H9 (cell line): Measurements from ENCODE around the gene MRPL27. TPM values are rescaled to one million over a fixed set of nuclear protein-coding genes. Genes with fewer than 3 reads are reported as not detected.

ENCODE experiments used
- DNase-seq: peaks from one replicate; pipeline ENCODE4 v3.0.0-alpha.2; 2017
- H2AFZ ChIP-seq: one replicate; pipeline ENCODE4 v1.6.1; 2013; ENCODE audit warnings: mild to moderate bottlenecking, low read length, control low read depth, moderate library complexity
- H2AK5ac ChIP-seq: 2 replicates; pipeline ENCODE4 v1.6.1; 2013; ENCODE audit warnings: low read length, control low read depth, mixed read lengths; ENCODE audit not compliant: insufficient read length
- H2BK120ac ChIP-seq: one replicate; pipeline ENCODE4 v1.6.1; 2013; ENCODE audit warnings: low read depth, mild to moderate bottlenecking, low read length, control low read depth, inconsistent platforms; ENCODE audit not compliant: poor library complexity, severe bottlenecking
- H2BK12ac ChIP-seq: 2 replicates; pipeline ENCODE4 v1.6.1; 2013; ENCODE audit warnings: low read length, control low read depth, mixed read lengths, low read depth; ENCODE audit not compliant: insufficient read length
- H2BK15ac ChIP-seq: 2 replicates; pipeline ENCODE4 v1.6.1; 2013; ENCODE audit warnings: low read depth, low read length, control low read depth
- H2BK20ac ChIP-seq: one replicate; pipeline ENCODE4 v1.6.1; 2013; ENCODE audit warnings: low read depth, mild to moderate bottlenecking, low read length, control low read depth, inconsistent platforms; ENCODE audit not compliant: poor library complexity, severe bottlenecking
- H2BK5ac ChIP-seq: 2 replicates; pipeline ENCODE4 v1.6.1; 2013; ENCODE audit warnings: low read length, control low read depth, mixed read lengths; ENCODE audit not compliant: insufficient read length
- H3K14ac ChIP-seq: 2 replicates; pipeline ENCODE4 v1.6.1; 2013; ENCODE audit warnings: low read length, control low read depth; ENCODE audit not compliant: insufficient read depth
- H3K18ac ChIP-seq: 2 replicates; pipeline ENCODE4 v1.6.1; 2013; ENCODE audit warnings: low read depth, mild to moderate bottlenecking, mixed read lengths, low read length, control low read depth; ENCODE audit not compliant: insufficient read length
- H3K23ac ChIP-seq: 2 replicates; pipeline ENCODE4 v1.6.1; 2013; ENCODE audit warnings: low read length, control low read depth, mixed read lengths, low read depth; ENCODE audit not compliant: insufficient read length
- H3K23me2 ChIP-seq: 2 replicates; pipeline ENCODE4 v1.6.1; 2013; ENCODE audit warnings: low read depth, mild to moderate bottlenecking, mixed read lengths, low read length, control low read depth; ENCODE audit not compliant: insufficient read length, poor library complexity, severe bottlenecking
- H3K27ac ChIP-seq: 2 replicates; pipeline ENCODE4 v1.5.1; 2013; ENCODE audit warnings: low read length, control low read depth, mixed read lengths, low read depth; ENCODE audit not compliant: insufficient read length
- H3K27me3 ChIP-seq: 2 replicates; pipeline ENCODE4 v1.6.1; 2013; ENCODE audit warnings: low read length, control low read depth, inconsistent platforms; ENCODE audit not compliant: insufficient read depth
- H3K4ac ChIP-seq: 2 replicates; pipeline ENCODE4 v1.6.1; 2013; ENCODE audit warnings: low read depth, mild to moderate bottlenecking, control low read depth, inconsistent platforms, low read length, moderate library complexity
- H3K4me1 ChIP-seq: 2 replicates; pipeline ENCODE4 v1.6.1; 2013; ENCODE audit warnings: low read length, control low read depth, inconsistent platforms; ENCODE audit not compliant: insufficient read depth
- H3K4me2 ChIP-seq: 2 replicates; pipeline ENCODE4 v1.6.1; 2013; ENCODE audit warnings: low read length, control low read depth, mixed read lengths; ENCODE audit not compliant: insufficient read length, insufficient read depth
- H3K56ac ChIP-seq: 2 replicates; pipeline ENCODE4 v1.6.1; 2013; ENCODE audit warnings: low read depth, mild to moderate bottlenecking, mixed read lengths, low read length, control low read depth; ENCODE audit not compliant: insufficient read length
- H3K79me1 ChIP-seq: 2 replicates; pipeline ENCODE4 v1.6.1; 2013; ENCODE audit warnings: low read depth, mild to moderate bottlenecking, moderate library complexity, low read length, control low read depth, inconsistent platforms; ENCODE audit not compliant: insufficient read depth, poor library complexity, severe bottlenecking
- H3K79me2 ChIP-seq: 2 replicates; pipeline ENCODE4 v1.6.1; 2013; ENCODE audit warnings: low read length, control low read depth, inconsistent platforms; ENCODE audit not compliant: insufficient read depth
- H3K9ac ChIP-seq: 2 replicates; pipeline ENCODE4 v1.6.1; 2013; ENCODE audit warnings: low read length, control low read depth, mixed read lengths; ENCODE audit not compliant: insufficient read length; ENCODE audit errors: extremely low read depth
- H3K9me3 ChIP-seq: one replicate; pipeline ENCODE4 v1.6.1; 2013; ENCODE audit warnings: low read depth, low read length, inconsistent platforms; ENCODE audit not compliant: control insufficient read depth
- H3T11ph ChIP-seq: one replicate; pipeline ENCODE4 v1.6.1; 2013; ENCODE audit warnings: mild to moderate bottlenecking, low read length, control low read depth, inconsistent platforms
- H4K20me1 ChIP-seq: one replicate; pipeline ENCODE4 v1.6.1; 2013; ENCODE audit not compliant: control insufficient read depth, insufficient read length, insufficient read depth
- H4K5ac ChIP-seq: 2 replicates; pipeline ENCODE4 v1.6.1; 2013; ENCODE audit warnings: low read depth, mild to moderate bottlenecking, mixed read lengths, low read length, control low read depth; ENCODE audit not compliant: insufficient read length
- H4K8ac ChIP-seq: replicated peaks from 2 replicates; pipeline ENCODE4 v1.6.1; 2013; ENCODE audit warnings: low read length, control low read depth, mixed read lengths, low read depth; ENCODE audit not compliant: insufficient read length
- H4K91ac ChIP-seq: 2 replicates; pipeline ENCODE4 v1.6.1; 2013; ENCODE audit warnings: low read depth, mild to moderate bottlenecking, moderate library complexity, mixed read lengths, low read length, control low read depth; ENCODE audit not compliant: insufficient read length
- H3K27ac Mint-ChIP-seq, 3 experiments: 2 replicates in 2 of 3; 3 replicates in 1 of 3; pipeline ENCODE4 v1.8.0; 2020 to 2021; ENCODE audit warnings: mixed read lengths in 3 of 3, mild to moderate bottlenecking in 1 of 3, moderate library complexity in 1 of 3
- H3K27me3 Mint-ChIP-seq: 2 replicates; pipeline ENCODE4 v1.8.0; 2021; ENCODE audit warnings: low read depth, mild to moderate bottlenecking, moderate library complexity, mixed read lengths
- H3K36me3 Mint-ChIP-seq, 3 experiments: 2 replicates in 2 of 3; 3 replicates in 1 of 3; pipeline ENCODE4 v1.8.0; 2020 to 2021; ENCODE audit warnings: low read depth in 3 of 3, mixed read lengths in 3 of 3; ENCODE audit not compliant: insufficient read depth in 1 of 3
- H3K4me1 Mint-ChIP-seq, 2 experiments: 2 replicates each; pipeline ENCODE4 v1.8.0; 2020; ENCODE audit warnings: mixed read lengths in 2 of 2
- H3K4me3 Mint-ChIP-seq, 2 experiments: 2 replicates in 1 of 2; 3 replicates in 1 of 2; pipeline ENCODE4 v1.8.0; 2020 to 2021; ENCODE audit warnings: mild to moderate bottlenecking in 2 of 2, mixed read lengths in 2 of 2, moderate library complexity in 1 of 2
- H3K9me3 Mint-ChIP-seq, 2 experiments: 2 replicates in 1 of 2; 3 replicates in 1 of 2; pipeline ENCODE4 v1.8.0; 2020; ENCODE audit warnings: mild to moderate bottlenecking in 2 of 2, mixed read lengths in 2 of 2, moderate library complexity in 1 of 2
- WGBS: extraction: QIAGEN DNeasy Blood & Tissue Kit; methylation state at CpG from one replicate; pipeline ENCODE4 v1.1.7; 2013; ENCODE audit warnings: missing lambda C conversion rate, low lambda C conversion rate, mixed read lengths; ENCODE audit not compliant: insufficient read length; ENCODE audit errors: extremely low coverage; 5-methylcytosine and 5-hydroxymethylcytosine counted together
- total RNA-seq: library from RNA; stranded (reverse); gene quantifications from 2 replicates; pipeline ENCODE4 v1.2.1, GENCODE V29; 2021
- TF ChIP-seq, protein P1 (sequence below): fragments of 200-600 bp; sonication (generic); conservative IDR thresholded peaks from 3 replicates; pipeline ENCODE4 v1.8.0; 2021; ENCODE audit warnings: antibody characterized with exemption, mild to moderate bottlenecking

Gene MRPL27
- total RNA-seq, 1 experiment from 2014 or later: 85.9 TPM

DNA sequence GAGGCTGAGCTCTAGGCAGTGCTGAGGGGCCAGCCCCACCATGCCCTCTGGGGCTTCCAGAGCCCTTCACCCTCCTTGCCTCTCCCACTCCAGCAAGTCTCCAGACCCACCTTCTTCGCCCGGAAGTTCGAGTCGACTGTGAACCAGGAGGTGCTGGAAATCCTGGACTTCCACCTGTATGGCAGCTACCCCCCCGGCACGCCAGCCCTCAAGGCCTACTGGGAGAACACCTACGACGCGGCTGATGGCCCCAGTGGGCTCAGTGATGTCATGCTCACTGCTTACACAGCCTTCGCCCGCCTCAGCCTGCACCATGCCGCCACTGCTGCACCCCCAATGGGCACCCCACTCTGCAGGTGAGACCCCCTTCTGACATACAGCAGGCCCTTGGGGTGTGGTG, 16.6 kb downstream of the MRPL27 start:
- H3K4ac ChIP-seq: no peak overlapping the region
- H3K56ac ChIP-seq: no peak overlapping the region
- Mint-ChIP-seq H3K27ac (no peak overlapping the region), H3K9me3 (no peaks in the 10 kb centered on the region), H3K36me3 (peaks cover 23 to 62% (median 59%) of the 10 kb centered on the region in 3 experiments; a peak in 6 of 7 replicates), H3K4me3 (no peak overlapping the region), H3K4me1 (no peaks in the 10 kb centered on the region), H3K27me3 (no peaks in the 10 kb centered on the region; the same call in 1 of the 2 replicates)
- H3K79me1 ChIP-seq: no peaks in the 10 kb centered on the region
- no peak overlapping the region for H2BK5ac ChIP-seq
- no peak overlapping the region for H3K9ac ChIP-seq
- no peak overlapping the region for H3K18ac ChIP-seq
- H2BK15ac ChIP-seq: no peak overlapping the region
- no peak overlapping the region for H3K27ac ChIP-seq
- no peak overlapping the region for H2BK20ac ChIP-seq
- H3K4me2 ChIP-seq: no peak overlapping the region
- no peak overlapping the region for H4K5ac ChIP-seq
- no peak overlapping the region for H4K91ac ChIP-seq
- H3K9me3 ChIP-seq: no peaks in the 10 kb centered on the region
- H3K27me3 ChIP-seq: no peaks in the 10 kb centered on the region
- no peaks in the 10 kb centered on the region for H4K20me1 ChIP-seq
- no peak overlapping the region for H2BK120ac ChIP-seq
- H3K79me2 ChIP-seq: no peaks in the 10 kb centered on the region
- no peak overlapping the region for H2AFZ ChIP-seq
- H3K23me2 ChIP-seq: no peaks in the 10 kb centered on the region
- WGBS: no CpG with 5 or more reads among the region's 12 CpGs
- TF ChIP-seq, protein P1, sequence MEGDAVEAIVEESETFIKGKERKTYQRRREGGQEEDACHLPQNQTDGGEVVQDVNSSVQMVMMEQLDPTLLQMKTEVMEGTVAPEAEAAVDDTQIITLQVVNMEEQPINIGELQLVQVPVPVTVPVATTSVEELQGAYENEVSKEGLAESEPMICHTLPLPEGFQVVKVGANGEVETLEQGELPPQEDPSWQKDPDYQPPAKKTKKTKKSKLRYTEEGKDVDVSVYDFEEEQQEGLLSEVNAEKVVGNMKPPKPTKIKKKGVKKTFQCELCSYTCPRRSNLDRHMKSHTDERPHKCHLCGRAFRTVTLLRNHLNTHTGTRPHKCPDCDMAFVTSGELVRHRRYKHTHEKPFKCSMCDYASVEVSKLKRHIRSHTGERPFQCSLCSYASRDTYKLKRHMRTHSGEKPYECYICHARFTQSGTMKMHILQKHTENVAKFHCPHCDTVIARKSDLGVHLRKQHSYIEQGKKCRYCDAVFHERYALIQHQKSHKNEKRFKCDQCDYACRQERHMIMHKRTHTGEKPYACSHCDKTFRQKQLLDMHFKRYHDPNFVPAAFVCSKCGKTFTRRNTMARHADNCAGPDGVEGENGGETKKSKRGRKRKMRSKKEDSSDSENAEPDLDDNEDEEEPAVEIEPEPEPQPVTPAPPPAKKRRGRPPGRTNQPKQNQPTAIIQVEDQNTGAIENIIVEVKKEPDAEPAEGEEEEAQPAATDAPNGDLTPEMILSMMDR: no peak
- no peak overlapping the region for H4K8ac ChIP-seq
- H2AK5ac ChIP-seq: no peak overlapping the region
- H3T11ph ChIP-seq: no peak overlapping the region
- DNase-seq: no peak
- H2BK12ac ChIP-seq: no peak overlapping the region
- no peak overlapping the region for H3K14ac ChIP-seq
- H3K23ac ChIP-seq: no peak overlapping the region
- no peaks in the 10 kb centered on the region for H3K4me1 ChIP-seq
